DMS 273 (cell line): Measurements from ENCODE around the gene FLNB.
"Not testable (repeated sequence)": the region's sequence is repeated elsewhere in the genome, so short reads cannot be mapped to it uniquely, and the experiment has no call there.

ENCODE experiments used
- DNase-seq: peaks from one replicate; lab custom pipeline; 2025; ENCODE audit not compliant: unreplicated experiment; lab: John Stamatoyannopoulos, UW

FLNB gene

GRCh38 chr3:57981483-57982087 lies 26.6 kb upstream of the FLNB start:
- DNase-seq = no peak

DNA sequence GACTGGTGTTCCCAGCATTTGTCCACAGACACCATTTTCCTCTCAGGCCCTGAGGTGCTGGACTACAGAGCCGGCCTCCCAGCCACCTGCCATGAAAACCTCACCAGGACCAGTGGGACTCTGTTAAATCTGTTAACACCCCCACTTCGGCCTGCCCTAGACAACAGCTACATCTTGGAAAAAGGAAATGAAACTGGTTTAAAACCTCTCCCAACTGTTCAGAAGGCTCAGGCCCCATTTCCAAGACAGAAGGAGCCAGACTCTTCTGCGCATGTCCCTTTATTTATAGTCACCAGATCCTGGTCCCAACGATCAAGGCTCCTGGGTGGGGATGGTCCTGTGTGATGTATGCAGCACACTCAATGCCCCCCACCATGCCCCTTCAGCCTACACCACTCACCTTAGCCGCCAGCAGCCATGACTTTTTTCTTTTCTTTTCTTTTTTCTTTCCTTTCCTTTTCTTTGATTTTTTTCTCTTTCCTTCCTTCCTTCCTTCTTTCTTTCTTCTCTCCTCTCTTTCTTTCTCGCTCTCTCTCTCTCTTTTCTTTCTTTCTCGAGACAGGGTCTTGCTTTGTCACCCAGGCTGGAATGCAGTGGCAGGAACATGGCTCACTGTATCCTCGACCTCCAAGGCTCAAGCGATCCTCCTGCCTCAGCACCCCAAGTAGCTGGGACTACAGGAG lies 25.5 kb upstream of the FLNB start:
- DNase-seq = no peak

DNA sequence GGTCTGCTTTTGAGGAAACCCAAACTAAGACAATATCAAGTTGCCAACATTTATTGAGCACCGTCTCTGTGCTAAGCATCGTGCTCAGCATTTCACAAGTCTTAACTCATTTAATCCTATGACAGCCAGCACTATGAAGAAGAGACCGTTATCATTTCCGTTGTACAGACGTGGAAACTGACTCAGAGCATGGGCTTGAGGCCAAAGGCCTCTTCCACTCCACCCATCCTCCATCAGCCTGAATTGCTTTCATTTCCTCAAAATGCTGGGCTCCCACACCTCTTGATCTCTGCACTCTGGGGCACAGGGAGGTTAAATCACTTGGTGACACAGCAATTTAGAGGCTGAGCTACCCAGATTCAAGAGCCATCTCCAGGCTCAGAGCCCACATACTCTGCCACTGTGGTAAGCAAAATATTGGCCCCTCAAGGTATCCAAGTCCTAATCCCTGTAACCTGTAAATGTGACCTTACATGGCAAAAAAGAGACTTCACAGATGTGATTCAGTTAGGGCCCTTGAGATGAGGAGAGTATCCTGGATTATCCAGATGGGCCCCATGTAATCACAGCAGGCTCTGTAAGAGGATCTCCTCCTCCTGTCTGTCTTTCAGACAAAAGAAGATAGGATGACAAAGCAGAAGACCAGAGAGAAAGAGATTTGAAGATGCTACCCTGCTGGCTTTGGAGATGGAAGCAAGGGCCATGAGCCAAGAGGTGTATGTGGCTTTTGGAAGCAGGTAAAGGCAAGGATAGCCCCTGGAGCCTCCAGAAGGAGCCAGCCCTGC lies 24.3 kb upstream of the FLNB start:
- DNase-seq = no peak

- no peak for DNase-seq
These were observed 22.8 kb upstream of the FLNB start for GRCh38 chr3:57985176-57985983.

DNA sequence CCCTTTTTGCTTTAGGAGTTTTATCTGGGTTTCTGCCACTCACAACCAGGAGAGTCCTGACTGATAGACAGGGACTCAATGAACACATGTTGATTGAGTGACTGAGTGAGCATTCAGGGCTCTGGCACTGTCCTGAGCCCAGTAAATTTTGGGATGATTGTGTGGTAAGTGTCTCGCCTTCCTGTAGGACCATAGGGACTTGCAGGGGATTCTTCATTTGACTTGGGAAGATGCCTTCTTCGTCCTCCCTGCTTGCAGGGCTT lies 22.3 kb upstream of the FLNB start:
- no peak for DNase-seq

GRCh38 chr3:57986261-57986660 lies 22.0 kb upstream of the FLNB start:
- no peak for DNase-seq

DNA sequence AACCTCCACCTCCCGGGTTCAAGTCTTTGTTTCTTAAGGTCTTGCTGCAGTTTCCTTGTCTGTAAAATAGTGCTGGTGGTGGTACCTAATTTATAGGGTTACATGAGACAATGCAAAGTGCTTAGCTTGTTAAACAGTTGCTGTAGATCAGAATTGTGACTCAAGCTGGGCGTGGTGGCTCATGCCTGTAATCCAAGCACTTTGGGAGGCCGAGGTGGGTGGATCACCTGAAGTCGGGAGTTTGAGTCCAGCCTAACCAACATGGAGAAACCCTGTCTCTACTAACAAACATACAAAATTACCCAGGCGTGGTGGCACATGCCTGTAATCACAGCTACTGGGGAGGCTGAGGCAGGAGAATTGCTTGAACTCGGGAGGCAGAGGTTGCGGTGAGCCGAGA lies 19.0 kb upstream of the FLNB start:
- DNase-seq = not testable (repeated sequence)

DNA sequence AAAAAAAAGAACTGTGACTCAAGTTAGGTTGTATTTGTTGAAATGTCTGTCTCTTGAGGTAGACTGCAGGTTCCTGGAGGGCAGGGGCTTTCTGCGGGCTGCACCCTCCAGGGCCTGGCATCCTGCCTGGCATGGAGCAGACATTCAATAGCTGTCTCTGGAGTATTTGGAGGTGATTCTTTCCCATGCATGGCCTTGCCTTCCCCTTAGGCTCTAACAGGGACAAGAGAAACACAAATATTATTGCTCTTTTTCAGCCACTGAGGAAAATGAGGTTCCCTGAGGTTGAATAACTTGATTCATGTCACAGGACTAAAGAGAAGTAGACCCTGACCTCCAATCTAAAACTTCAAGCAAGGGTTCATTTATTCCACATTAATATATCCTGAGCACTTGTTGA lies 18.6 kb upstream of the FLNB start:
- DNase-seq = no peak

DNA sequence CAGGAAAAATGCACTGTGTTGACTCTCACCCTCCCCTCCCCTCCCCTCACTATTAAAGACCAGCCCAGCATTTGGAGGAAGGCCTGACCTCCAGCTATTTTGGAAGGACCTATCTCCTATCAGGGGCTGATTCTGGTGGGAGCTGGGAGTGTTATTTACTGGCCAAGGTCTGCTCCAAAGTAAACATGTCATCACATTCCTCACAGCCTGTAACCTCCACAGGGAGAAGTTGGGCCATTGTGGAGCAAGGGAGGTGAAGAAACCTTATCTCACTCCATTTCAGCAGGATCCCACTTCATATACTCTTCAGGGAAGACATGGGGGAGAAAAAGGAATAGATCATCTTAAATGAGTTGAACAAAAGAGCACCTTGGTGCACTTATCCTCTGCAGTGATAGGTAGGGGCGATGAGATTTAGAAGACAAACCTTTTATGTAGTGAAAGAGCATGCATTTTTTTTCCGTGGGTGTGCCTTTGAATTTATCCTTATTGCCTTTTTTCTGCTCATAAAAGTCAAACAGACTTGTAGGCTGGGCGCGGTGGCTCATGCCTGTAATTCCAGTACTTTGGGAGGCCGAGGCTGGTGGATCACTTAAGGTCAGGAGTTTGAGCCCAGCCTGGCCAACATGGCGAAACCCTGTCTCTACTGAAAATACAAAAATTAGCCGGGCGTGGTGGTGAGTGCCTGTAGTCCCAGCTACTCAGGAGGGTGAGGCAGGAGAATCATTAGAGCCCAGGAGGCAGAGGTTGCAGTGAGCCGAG lies 15.6 kb upstream of the FLNB start:
- DNase-seq = no peak

DNA sequence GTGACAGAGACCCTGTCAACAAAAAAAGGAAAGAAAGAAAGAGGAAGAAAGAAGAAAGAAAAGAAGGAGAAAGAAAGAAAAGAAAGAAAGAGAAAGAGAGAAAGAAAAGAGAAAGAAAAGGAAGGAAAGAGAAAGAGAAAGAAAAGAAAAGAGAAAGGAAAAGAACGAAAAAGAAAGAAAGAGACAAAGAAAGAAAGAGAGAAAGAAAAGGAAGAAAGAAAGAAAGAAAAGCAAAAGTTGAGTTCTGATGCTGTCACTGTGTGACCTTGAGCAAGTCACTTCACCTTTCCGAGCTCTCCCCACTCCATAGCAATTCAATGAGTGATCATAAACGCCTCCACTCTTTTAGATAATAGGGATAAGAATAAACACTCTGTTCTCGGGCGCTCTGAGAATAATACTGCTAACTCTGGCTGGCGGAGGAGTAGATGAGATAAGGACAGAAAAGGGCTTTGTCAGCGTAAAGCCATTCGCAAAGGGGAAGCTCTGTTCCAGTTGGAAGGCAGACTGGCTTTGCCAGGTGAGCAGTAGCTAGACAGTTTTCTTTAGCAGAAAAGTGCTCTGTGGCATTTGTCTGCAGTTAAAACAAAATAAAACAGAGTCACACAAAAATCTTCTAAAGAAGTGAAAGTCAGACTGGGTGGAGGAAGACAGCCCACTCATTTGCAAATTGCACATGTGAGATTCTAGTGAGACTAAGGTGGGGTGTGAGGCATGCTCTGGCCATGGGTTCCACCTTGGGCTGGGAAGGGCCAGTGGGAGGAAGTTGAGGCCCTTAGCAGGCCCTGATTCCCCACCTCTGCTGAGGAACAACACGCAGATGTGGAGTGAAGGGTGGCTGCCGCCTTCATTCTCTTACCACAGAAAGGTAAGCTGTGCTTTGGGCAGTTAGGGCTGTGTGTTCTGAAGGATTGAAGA lies 9.6 kb upstream of the FLNB start:
- no peak for DNase-seq

- DNase-seq = no peak
These were observed 8.7 kb upstream of the FLNB start for GRCh38 chr3:57999417-58000115.

- no peak for DNase-seq
These were observed 7.7 kb upstream of the FLNB start for GRCh38 chr3:58000306-58001085.

GRCh38 chr3:58001086-58001467 lies 7.1 kb upstream of the FLNB start:
- DNase-seq = no peak

DNA sequence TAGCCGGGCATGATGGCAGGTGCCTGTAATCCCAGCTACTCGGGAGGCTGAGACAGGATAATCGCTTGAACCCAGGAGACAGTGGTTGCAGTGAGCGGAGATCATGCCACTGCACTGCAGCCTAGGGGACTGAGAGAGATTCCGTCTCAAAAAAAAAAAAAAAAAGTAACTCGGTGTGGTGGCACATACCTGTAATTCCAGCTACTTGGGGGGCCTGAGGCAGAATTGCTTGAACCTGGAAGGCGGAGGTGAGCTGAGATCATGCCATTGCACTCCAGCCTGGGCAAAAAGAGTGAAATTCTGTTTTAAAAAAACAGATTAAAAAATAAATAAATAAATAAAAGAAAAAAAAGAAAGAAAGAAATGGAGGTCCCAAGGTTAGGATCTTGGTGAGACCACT lies 6.2 kb upstream of the FLNB start:
- DNase-seq = no peak

DNA sequence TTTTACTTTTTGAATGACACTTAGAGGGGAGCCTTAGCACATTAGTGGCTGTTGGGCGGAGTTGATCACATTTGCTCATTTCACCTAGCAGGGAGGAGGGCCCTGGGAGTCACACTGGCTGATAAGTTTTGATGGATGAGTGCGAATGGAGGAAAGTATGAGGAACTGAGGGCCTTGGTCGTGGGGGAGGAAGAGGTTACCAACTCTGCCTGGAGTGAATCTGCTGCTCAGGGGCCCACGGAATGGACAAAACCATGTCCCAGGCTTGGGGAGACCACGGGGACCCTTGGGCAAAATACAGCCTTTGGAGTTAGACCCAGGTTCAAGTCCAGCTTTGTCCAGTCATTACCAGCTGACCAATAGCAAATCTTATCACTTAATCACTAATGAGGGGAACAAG lies 5.1 kb upstream of the FLNB start:
- DNase-seq = no peak

GRCh38 chr3:58004973-58005372 lies 3.2 kb upstream of the FLNB start:
- DNase-seq = no peak

- no peak for DNase-seq
These were observed 2.6 kb upstream of the FLNB start for GRCh38 chr3:58005669-58006068.

DNA sequence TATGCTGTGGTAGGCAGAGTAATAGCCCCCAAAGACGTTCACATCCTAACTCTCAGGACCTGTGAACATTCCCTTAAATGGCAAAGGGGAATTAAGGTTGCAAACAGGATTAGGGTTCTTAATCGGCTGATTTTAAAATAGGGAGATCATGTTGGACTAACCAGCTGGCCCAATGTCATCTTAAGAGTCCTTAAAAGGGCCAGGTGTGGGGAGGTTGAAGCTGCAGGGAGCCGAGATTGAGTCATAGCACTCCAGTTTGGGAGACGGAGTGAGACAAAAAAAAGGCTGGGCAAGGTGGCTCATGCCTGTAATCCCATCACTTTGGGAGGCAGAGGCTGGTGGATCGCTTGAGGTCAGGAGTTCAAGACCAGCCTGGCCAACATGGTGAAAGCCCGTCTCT lies 1.6 kb upstream of the FLNB start:
- DNase-seq = peak; percentile 27
